Measurements from ENCODE around the gene TENM4. TPM values are rescaled to one million over a fixed set of nuclear protein-coding genes. Genes with fewer than 3 reads are reported as not detected.

The TENM4 gene
- total and polyA plus RNA-seq, 2 of the 13 experiments (the other 11 are each of a cell fraction or from before 2014, with no cell fraction given): not detected

DNA sequence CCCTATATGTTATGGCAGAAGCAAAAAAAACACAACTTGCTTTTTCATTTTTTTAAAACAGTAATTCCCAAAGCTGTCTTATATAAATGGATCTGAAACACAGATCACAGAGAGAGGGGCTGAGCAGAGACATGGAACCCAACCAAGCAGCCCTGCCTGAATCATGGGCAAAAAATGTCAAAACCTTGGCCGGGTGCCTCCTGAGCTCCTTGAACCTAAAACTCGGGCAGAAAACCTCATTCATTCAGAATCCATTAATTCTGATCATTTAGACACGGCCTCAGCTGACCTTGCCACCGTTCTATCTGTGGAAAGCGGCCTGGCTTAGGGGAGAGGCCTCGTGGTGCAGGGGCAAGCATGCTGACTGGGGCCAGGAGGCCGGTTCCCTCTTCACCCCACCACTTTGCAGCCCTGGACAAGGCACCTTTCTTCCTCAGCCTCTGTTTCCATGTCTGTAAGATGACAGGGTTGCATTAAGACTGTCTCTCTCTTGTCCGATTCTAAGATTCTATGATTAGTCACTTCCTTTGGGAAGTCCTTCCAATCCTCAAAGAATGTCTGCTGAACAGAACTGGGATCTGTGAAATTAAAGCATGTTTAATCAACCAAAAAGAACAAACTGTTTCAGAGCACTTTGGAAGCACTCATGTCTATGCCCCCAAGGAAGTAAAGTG, 26.0 kb downstream of the TENM4 start:
- H4K20me1 ChIP-seq (ENCODE audit: insufficient read depth, low read length): no peaks in the 10 kb centered on the region
- no peak for DNase-seq (ENCODE audit: low spot score)
- H3K4me1 ChIP-seq (ENCODE audit: insufficient read depth, low read length): no peaks in the 10 kb centered on the region
- ChIA-PET POLR2A (no interaction called here), CTCF (ENCODE audit: low intra/inter-chr PET ratio, low total read pairs) (no interaction called here)
- H3K9me3 ChIP-seq (ENCODE audit: low read length): no peaks in the 10 kb centered on the region
- H3K27ac ChIP-seq (ENCODE audit: extremely low read length, insufficient read depth, low read length): no peak overlapping the region
- no peak for FAIRE-seq
- no peaks in the 10 kb centered on the region for H3K79me2 ChIP-seq (ENCODE audit: insufficient read depth, low read length)
- TF ChIP-seq NPAS2 (CRISPR knock-in tag; IDR thresholded peaks at IDR 0.05; ENCODE audit: borderline replicate concordance) (no peak), ZNF644 (CRISPR knock-in tag; IDR thresholded peaks at IDR 0.05; ENCODE audit: low read depth) (no peak), JARID2 (CRISPR knock-in tag; IDR thresholded peaks at IDR 0.05; ENCODE audit: insufficient replicate concordance) (no peak), PLRG1 (conservative IDR thresholded peaks at IDR 0.05) (no peak), MBNL3 (CRISPR knock-in tag; conservative IDR thresholded peaks at IDR 0.05) (no peak), ZNF766 (CRISPR knock-in tag; IDR thresholded peaks at IDR 0.05; ENCODE audit: borderline replicate concordance) (no peak), TBX3 (IDR thresholded peaks at IDR 0.05; ENCODE audit: borderline replicate concordance) (no peak)
- TF ChIP-seq, protein P1, sequence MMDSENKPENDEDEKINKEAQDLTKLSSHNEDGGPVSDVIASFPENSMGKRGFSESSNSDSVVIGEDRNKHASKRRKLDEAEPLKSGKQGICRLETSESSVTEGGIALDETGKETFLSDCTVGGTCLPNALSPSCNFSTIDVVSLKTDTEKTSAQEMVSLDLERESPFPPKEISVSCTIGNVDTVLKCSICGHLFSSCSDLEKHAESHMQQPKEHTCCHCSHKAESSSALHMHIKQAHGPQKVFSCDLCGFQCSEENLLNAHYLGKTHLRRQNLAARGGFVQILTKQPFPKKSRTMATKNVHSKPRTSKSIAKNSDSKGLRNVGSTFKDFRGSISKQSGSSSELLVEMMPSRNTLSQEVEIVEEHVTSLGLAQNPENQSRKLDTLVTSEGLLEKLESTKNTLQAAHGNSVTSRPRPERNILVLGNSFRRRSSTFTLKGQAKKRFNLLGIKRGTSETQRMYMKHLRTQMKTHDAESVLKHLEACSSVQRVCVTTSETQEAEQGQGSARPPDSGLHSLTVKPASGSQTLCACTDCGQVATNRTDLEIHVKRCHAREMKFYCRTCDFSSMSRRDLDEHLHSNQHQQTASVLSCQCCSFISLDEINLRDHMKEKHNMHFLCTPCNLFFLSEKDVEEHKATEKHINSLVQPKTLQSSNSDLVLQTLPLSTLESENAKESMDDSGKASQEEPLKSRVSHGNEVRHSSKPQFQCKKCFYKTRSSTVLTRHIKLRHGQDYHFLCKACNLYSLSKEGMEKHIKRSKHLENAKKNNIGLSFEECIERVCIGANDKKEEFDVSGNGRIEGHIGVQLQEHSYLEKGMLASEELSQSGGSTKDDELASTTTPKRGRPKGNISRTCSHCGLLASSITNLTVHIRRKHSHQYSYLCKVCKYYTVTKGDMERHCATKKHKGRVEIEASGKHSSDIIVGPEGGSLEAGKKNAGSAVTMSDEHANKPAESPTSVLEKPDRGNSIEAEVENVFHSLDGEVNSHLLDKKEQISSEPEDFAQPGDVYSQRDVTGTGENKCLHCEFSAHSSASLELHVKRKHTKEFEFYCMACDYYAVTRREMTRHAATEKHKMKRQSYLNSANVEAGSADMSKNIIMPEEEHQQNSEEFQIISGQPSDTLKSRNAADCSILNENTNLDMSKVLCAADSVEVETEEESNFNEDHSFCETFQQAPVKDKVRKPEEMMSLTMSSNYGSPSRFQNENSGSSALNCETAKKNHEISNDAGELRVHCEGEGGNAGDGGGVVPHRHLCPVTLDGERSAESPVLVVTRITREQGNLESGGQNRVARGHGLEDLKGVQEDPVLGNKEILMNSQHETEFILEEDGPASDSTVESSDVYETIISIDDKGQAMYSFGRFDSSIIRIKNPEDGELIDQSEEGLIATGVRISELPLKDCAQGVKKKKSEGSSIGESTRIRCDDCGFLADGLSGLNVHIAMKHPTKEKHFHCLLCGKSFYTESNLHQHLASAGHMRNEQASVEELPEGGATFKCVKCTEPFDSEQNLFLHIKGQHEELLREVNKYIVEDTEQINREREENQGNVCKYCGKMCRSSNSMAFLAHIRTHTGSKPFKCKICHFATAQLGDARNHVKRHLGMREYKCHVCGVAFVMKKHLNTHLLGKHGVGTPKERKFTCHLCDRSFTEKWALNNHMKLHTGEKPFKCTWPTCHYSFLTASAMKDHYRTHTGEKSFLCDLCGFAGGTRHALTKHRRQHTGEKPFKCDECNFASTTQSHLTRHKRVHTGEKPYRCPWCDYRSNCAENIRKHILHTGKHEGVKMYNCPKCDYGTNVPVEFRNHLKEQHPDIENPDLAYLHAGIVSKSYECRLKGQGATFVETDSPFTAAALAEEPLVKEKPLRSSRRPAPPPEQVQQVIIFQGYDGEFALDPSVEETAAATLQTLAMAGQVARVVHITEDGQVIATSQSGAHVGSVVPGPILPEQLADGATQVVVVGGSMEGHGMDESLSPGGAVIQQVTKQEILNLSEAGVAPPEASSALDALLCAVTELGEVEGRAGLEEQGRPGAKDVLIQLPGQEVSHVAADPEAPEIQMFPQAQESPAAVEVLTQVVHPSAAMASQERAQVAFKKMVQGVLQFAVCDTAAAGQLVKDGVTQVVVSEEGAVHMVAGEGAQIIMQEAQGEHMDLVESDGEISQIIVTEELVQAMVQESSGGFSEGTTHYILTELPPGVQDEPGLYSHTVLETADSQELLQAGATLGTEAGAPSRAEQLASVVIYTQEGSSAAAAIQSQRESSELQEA (CRISPR knock-in tag; IDR thresholded peaks at IDR 0.05; ENCODE audit: not compliant biosample characterization): no peak
- intact Hi-C loops (cut with micrococcal nuclease; ENCODE audit: unreplicated experiment) (no loop called here), in situ Hi-C loops (cut with HindIII; ENCODE audit: extremely low pct_ligation_motif_present, low pct_unique_long_range_greater_than_20kb) (no loop called here)
- H3K36me3 ChIP-seq (replicated peaks in 1 of 2; ENCODE audit: control insufficient read depth in 1 of 2, insufficient read depth in 2 of 2, low read length in 2 of 2): no peaks in the 10 kb centered on the region
- peaks cover 0 to 4% of the 10 kb centered on the region in 2 experiments; a peak in 2 of 5 replicates for H3K27me3 ChIP-seq (ENCODE audit: control insufficient read depth in 1 of 2, insufficient read depth in 2 of 2, low read length in 2 of 2)
- ATAC-seq: no peak
- H3K4me3 ChIP-seq (replicated peaks in 1 of 3; ENCODE audit: insufficient read depth in 1 of 3, low read depth in 2 of 3, low read length in 3 of 3): no peak overlapping the region
- BruUV-seq (replicated peaks): no TSS peak
- no peak overlapping the region for H2AFZ ChIP-seq (ENCODE audit: low read length)
- H3K9ac ChIP-seq (ENCODE audit: insufficient read depth, low read depth, low read length): no peak overlapping the region
- no peak overlapping the region for H3K4me2 ChIP-seq (ENCODE audit: low read depth, low read length)
- WGBS (ENCODE audit: low lambda C conversion rate): 6% methylated on average over 8 of the region's 8 CpGs

Measured in HepG2 (cell line).